DMS79 treated with DMSO at 0.1 percent for 48 hours (cell line): ENCODE measurements around the gene OR2A42.
"Not testable (repeated sequence)": the region's sequence is repeated elsewhere in the genome, so short reads cannot be mapped to it uniquely, and the experiment has no call there.

Experiments used
- DNase-seq: peaks from one replicate; lab custom pipeline; 2025; lab: John Stamatoyannopoulos, UW

The OR2A42 gene

DNA sequence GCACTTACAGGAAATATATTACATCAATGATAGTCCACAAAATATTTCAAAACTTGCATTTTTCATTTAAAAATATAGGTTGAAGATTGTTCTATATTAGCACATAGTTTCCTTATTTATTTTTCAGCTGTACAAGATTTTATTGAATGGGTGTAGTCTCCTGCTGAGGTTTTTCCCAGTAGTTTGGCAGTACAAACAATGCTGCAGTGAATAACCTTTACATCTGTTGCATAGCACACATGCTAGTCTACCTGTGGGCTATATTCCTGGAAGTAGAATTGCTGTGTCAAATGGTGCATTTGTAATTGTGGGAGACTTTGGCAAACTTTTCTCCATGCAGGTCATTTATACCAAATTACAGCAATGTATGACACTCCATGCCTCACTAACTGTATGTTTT lies 18.9 kb downstream of the OR2A42 start:
- not testable (repeated sequence) for DNase-seq

- not testable (repeated sequence) for DNase-seq
Observed at GRCh38 chr7:144219149-144219548, 20.3 kb downstream of the OR2A42 start.

- not testable (repeated sequence) for DNase-seq
Observed at GRCh38 chr7:144218581-144218980, 20.8 kb downstream of the OR2A42 start.

- not testable (repeated sequence) for DNase-seq
Observed at GRCh38 chr7:144217200-144217599, 22.2 kb downstream of the OR2A42 start.

DNA sequence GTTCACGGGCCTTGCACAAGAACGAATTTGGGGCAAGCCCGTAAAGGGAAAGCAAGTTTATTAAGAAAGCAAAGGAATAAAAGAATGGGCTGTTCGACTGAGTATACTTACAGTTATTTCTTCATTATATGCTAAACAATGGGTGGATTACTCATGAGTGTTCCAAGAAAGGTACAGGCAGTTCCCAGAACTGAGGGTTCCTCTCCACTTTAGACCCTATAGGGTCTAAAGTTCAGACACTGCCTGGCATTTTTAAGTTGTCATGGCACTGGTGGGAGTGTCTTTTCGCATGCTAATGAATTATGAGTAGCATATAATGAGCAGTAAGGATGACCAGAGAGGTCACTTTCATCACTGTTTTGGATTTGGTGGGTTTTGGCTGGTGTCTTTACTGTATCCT lies 34.1 kb downstream of the OR2A42 start:
- not testable (repeated sequence) for DNase-seq

GRCh38 chr7:144203086-144203485 lies 36.3 kb downstream of the OR2A42 start:
- not testable (repeated sequence) for DNase-seq

GRCh38 chr7:144201978-144202377 lies 37.4 kb downstream of the OR2A42 start:
- not testable (repeated sequence) for DNase-seq

GRCh38 chr7:144198934-144199333 lies 40.5 kb downstream of the OR2A42 start:
- not testable (repeated sequence) for DNase-seq

DNA sequence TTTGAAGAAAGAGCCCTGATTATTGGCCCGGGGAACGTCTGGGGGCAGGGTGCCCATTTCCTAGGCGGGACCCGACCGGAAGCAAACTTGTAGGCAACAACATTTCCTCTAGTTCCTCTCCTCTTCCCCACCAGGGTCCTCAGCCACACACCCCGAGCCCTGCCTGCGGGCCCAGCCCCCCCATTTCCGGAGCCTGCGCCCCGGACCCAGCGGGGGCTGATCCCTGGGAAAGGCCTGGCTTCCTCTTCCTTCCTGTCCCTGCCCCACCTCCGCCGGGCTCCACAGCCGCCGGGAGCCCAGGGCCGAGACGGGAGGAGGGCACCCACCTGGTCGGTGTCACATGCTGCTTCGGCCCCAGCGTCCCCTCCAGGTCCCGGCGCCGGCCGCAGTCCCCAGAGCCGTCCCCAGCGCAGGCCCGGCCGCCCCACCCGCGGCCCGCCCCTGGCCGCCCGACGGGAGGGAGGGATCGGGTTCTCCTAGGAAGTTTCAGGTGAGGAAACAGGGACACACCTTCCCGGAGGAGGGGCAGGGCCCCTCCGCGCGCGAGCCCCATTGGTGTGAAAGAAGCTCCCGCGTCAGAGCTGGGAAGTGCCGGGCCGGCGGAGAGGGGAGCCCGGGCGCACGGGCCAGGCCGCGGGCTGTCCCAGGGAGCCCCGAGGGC lies 44.1 kb downstream of the OR2A42 start, which contains the start of gene ARHGEF35:
Gene ARHGEF35, minus strand, starts transcription at position 622 of the 661 bp plus-strand sequence. CDS start 7,450 bp downstream, outside the sequence.
- not testable (repeated sequence) for DNase-seq

- not testable (repeated sequence) for DNase-seq
Observed at GRCh38 chr7:144194453-144194852, 45.0 kb downstream of the OR2A42 start.

GRCh38 chr7:144193782-144194181 lies 45.6 kb downstream of the OR2A42 start:
- not testable (repeated sequence) for DNase-seq

- not testable (repeated sequence) for DNase-seq
Observed at GRCh38 chr7:144188578-144189171, 50.7 kb downstream of the OR2A42 start.

DNA sequence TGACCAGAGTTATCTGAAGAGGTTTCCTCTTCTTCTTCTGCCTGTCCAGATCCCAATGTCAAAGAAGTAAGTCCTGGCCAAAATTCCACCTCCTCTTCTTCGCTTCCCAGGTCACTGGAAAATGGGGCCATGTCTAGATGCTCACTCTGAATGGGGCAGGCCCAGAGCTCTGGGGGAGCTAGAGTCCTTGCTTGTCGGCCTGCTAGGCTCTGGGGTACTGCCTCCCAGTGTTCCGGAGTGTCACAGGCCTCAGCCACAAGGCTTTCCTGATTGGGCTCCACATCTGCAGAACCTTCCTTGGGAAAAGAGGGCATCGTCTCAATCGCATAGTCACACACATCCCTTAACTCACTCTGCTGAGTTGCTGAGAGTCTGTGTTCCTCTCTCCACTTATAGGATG lies 51.6 kb downstream of the OR2A42 start:
- not testable (repeated sequence) for DNase-seq

- DNase-seq: not testable (repeated sequence)
Observed at GRCh38 chr7:144183166-144183565, 56.2 kb downstream of the OR2A42 start, which contains the start of gene CTAGE4. CTAGE4 (plus strand) TSS chr7:144183466; CDS start chr7:144183504, 38 bp downstream.

DNA sequence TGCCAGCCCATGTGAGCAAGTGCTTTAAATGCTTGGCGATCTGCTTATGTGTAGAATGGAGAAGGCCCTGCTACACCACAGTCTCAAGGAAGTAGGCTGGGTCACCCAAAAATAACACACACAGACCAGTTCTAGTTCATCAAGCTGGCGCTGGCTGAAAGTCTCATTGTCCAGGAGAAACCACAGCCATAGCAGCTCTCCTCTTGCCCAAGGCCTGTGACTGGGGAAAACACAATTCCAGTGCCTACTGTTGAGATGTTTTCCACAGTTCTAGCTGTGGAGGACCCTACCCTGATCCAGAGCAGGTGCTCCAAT lies 60.3 kb downstream of the OR2A42 start:
- not testable (repeated sequence) for DNase-seq

GRCh38 chr7:144178380-144179164 lies 60.8 kb downstream of the OR2A42 start:
- not testable (repeated sequence) for DNase-seq
